ENCODE results near the gene ZNF324B.
"Not testable (repeated sequence)": the region's sequence is repeated elsewhere in the genome, so short reads cannot be mapped to it uniquely, and the experiment has no call there.

Gene ZNF324B

DNA sequence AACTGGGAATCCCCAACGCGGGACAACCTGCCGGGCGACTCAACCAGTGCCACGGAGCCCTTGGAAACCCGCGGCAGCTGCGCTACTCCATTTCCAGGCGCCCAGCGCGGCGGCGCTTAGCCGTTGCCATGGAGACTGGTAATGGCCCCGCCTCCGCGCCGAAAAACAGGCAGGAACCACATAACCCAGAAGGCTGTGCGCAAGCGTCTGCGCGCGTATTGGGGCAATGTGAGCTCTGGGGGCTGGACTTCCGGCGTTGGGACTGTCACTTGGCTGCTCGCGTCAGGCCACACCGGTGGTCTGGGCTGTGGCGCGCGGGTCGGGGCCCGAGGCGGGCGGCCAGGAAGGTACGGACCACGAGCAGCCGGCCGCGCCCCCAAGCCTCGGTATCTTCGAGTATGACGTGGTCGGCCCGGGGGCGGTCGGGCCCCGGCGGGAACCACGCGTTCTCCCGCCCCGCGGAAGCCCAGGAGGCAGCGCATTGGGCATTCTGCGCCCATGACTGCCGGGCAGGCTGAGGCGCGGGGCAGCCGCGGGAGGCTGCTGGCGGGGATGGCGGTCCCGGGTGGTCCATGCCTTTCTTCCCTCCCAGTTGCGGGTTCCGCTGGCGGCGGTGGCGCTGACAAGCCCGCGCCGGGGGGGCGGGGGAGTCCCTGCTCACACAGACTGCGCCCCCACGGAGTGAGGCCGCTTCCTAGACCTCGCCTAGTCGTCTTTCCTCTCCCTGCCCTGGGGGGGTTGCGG is at the start of gene ZNF324B:
TSS of gene ZNF324B (plus strand) at position 265 of the 744 bp plus-strand sequence. CDS start 2,080 bp downstream, outside the sequence.
- DNase-seq = peak; percentile 98

DNA sequence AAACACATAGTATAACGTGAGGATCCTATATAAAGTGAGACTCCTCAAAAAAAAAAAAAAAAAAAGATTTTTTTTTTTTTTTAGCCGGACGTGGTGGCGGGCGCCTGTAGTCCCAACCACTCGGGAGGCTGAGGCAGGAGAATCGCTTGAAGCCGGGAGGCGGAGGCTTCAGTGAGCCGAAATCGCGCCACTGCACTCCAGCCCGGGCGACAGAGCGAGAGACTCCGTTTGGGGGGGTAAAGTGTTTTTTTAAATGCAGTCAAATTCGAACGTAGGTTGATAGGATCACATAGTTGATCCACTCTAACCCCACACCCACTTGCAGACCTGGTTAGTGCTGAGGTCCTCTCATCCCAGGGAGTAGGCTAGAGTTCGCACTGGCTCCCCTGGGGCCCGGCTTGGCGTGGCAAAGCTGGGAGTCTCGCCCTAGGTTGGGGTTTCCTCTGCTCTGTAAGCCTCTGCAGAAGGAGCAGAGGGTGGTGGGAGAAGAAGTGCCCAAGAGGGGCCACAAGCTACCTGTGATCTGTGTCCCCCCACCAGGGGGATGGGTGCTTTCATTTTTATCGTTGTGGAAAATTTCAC is 49.5 kb upstream of the ZNF324B start:
- no peak for DNase-seq

DNA sequence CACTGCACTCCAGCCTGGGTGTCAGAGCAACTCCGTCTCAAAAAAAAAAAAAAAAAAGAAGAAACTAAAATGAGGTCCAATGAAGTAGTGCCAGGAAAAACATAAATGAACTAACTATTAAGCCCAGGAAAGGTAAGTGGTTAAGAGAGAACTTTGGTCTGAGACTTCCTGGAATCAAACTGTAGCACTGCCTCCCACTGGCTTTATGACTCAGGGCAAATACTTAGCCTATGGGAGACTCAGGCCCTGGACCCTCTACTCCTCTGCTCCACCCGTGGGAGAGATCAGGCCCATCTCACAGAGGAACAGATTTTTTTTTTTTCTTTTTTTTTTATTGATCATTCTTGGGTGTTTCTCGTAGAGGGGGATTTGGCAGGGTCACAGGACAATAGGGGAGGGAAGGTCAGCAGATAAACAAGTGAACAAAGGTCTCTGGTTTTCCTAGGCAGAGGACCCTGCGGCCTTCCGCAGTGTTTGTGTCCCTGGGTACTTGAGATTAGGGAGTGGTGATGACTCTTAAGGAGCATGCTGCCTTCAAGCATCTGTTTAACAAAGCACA is 47.4 kb upstream of the ZNF324B start:
- DNase-seq = not testable (repeated sequence)

DNA sequence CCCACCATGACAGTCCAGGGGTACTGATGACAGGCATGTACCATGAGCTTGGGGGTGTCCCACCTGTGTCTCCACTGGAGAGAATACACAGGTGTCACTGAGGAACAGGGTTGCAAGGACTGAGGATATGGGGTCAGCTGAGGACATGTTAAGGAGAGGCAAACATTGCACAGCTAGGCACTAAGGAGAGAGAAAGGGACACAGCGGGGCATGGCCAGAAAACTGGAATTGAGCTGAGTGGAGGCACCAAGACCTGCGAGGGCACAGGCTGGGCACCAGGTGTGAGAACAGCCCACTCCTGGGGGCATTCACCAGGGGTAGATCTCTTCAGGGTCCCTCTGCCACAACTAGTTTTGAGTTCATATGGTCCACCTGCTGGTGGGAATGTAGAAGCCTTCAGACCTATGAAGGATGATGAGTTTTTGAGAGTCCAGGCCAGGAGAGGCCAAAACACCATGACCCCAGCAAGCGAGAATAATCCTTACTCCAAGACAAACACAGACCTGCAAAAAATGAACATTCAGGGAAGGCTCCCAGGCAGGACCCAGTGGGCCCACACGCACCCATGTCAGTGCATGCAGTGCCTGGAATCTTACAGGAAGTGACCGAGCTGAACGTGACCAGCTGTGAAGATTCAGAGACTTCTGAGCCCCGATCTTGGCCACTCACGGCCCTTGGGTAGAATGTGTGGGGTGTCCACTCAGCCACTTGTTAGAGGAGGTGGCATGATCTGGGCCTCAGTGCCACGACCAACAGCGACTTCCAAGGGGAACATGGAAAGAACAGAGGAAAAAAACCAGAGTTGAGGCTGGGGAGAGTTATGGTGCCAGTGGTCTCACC is 44.4 kb upstream of the ZNF324B start:
- no peak for DNase-seq

DNA sequence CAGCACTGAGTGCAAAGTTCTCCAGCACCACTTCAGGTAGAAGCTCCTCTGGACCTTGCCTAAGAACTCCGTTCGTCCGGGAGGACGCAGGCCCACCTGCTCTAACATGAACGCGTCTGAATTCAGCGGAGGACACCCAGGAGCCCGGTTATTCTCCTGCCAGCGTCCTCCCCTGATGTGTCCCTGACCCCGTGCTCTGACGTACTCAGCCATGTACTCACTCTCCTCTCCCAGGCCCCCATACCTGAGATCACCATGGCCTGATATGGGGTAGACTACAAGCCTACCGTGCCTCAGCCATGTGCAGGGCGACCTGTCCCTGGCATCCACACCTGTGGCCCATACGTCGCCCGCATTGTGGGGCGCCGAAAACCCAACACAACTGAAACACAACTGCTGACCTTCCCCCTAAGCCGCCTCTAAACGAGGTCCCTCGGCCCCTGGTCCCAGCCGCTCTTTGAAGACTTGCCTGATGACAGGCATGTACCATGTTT is 43.7 kb upstream of the ZNF324B start:
- no peak for DNase-seq

DNA sequence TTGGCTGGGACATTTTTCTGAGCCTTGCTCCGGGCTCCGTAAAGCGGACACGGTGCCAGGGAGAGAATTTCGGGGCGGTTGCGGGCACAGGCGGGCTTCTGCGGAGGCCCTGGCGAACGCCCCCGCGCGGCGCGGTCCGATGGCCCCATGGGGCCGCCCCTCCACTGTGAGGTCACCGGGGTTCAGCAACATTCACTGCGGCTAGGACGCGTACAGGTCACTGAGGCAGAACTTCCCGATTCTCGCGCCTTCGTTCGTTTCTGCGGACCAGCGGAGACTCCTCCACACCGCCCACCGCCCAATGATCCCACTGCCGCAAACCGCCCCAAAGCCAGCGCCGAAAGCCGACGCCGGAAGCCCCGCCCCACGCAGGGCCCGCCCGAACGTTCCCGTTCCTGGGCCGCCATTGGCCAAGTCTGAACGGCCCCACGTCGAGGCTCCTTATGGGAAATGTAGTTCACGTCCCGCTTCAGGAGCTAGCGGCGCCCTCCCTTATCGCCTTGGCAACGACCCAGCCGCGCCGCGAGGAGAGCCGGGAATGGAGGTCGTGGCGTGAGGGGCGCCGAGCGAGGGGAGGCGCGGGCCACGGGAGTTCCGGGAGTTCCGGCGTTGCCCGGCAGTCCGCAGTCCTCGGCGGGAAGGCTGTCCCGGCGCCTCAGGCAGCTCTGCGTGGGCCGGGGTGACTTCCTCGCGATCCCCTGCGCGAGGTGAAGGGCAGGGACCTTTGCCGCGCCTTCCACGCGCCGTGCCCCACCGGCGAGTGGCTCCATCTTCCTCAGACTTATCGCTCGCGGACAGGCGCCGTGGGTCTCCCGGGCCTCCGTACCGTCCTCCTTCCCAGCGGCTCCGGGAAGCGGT is 43.0 kb upstream of the ZNF324B start, which contains the start of gene ZNF584:
TSS of gene ZNF584 (plus strand) at position 498 of the 858 bp plus-strand sequence. CDS start 499 bp downstream, outside the sequence.
- DNase-seq = peak; percentile 96

DNA sequence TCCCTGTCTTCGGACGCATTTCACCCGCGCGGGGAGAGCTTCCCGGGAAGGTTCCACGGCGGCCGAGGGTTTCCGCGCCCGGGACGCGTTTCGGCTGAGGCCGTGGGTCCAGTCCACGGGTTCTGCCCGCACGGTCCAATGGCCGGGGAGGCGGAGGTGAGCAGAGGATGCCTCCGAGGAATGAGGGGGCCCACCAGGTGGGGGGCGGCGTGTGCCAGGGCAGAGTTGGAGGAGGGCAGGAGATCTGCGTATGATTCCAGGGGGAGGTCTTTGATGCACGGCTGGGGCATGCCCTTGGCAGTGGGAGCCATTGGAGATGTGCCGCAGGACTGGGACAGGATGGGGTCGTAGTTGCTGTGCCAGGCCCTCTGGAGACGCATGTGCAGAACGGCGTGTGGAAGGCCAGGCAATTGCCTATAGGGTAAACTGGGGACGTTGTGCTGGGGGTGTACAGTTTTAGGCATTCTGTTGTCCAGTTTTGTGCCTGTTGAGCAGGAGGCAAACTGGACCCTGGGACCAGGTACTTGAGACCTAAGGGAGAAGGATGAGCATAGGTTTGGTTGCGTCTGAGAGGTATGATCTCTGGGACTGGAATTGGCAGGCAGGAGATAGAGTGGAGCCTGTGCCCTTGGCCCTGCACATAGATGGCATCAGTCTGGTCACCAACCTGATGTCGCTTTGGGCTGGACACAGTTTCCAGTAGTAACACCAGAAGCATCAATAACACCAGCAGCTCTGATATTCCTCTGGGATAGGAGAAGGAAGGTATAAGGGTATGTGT is 42.2 kb upstream of the ZNF324B start:
- DNase-seq = no peak

DNA sequence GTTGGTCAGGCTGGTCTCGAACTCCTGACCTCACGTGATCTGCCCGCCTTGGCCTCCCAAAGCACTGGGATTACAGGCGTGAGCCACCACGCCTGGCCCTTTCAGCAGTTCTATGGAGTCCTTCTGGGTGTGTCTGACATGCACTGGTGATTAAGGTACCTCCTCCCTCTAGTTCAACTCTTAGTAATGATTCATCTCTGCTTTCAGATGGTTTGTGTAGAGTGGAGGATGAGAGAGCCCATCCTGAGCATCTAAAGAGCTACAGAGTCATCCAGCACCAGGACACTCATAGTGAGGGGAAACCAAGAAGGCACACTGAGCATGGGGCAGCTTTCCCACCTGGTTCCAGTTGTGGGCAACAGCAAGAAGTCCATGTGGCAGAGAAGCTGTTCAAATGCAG is 34.8 kb upstream of the ZNF324B start:
- no peak for DNase-seq

DNA sequence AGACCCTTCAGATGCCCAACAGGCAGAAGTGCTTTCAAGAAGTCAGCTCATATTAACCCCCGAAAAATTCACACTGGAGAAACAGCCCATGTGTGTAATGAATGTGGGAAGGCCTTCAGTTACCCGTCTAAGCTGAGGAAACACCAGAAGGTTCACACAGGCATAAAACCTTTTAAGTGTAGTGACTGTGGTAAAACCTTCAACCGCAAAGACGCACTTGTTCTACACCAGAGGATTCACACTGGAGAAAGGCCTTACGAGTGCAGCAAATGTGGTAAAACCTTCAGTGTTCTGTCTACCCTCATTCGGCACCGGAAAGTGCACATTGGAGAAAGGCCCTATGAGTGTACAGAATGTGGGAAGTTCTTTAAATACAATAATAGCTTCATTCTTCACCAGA is 34.4 kb upstream of the ZNF324B start:
- no peak for DNase-seq

DNA sequence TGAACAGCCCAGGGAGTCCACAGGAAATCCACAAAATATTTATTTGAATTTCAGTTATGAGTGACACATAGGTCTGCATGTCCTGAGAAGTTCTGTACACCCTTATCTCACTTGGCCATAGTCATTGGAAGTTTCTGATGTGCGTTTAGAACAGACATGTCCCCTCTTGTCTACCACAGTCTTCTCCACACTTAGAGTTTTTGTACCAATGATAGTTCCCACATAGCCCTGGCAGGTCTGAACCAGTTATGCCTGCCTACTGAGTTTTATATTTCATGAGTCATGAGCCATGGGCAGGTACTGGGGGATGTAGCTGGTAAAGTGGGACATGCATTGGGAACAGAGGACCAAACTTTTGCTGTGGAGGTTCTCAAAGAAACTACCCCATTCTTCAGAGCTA is 22.8 kb upstream of the ZNF324B start:
- no peak for DNase-seq

DNA sequence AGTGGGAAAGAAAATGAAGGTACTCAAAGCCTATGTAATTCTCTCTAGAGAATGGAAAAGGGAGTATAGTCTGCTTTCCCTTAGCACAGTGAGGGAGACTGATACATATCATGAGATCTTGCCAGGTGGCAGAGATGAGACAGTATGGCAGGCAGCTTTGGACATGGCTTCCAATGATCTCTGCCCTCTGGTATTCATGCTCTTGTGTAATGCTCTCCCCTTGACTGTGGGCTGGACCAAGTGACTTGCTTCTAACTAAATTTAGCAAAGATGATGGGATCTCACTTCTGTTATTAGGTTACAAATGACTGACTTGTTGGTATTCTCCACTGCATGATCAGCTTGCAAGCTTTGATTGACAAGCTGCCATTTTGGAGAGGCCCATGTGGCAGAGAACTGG is 21.7 kb upstream of the ZNF324B start:
- DNase-seq = no peak

DNA sequence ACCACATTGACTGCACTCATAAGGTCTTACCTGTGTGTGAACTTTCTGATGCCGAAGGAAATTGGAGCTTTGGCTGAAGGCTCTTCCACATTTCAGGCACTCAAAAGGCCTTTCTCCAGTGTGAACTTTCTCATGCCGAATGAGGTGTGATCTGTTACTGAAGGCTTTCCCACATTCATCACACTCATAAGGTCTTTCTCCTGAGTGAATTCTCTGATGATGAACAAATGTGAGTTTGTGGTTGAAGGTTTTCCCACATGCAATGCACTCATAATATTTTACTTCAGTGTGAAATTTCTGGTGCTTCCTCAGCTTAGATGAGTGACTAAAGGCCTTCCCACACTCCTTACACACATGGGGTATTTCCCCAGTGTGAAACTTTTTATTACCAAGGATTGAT is 17.2 kb upstream of the ZNF324B start:
- DNase-seq = no peak

DNA sequence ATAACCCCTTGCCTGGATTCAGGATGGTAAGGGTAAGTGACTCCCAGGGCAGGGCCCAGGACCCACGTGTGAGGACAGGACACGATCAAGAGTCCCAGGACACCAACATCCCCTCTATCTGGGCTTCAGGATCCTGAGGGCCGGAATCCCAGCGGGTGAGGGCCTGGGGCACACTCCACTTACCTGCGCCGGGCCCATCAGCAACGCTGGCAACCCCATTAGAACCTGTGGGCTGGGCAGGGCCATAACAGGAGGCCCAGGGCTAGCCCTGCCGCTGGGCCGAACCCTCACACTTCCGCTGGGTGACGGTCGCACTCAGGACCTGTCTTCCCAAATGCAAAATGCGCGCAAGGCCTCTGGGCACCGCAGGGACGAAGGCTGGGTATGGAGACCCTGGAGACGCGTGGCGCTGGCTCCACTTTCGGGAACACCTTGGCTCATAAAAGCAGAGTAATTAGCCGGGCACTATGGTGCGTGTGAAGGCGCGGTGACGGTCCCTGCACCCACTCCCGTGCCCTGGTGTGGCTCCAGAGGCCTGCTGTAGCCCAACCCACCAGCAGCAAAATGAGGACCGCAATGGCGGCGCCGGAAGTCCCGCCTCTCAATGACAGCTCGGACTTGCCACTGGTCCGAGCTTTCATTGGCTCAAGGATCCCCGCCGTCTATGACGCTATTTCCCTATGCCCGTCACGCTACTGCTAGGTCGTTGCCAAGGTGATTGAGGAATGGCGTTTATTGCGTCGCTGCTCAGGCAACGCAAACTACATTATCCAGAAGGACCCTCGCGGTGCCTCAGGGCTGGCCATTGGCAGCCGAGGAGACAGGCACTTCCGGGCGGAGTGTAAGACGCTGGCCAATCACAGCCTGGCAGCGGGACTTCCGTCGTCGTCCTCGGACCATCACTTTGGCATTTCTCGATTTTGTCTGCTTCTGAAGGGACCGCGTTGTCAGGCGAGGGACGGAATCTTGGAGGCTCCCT is 11.6 kb upstream of the ZNF324B start, which contains the start of gene ZNF132:
TSS of gene ZNF132 (minus strand) at position 578 of the 979 bp plus-strand sequence. CDS start at position 246, 332 bp downstream.
- DNase-seq = peak; percentile 94

DNA sequence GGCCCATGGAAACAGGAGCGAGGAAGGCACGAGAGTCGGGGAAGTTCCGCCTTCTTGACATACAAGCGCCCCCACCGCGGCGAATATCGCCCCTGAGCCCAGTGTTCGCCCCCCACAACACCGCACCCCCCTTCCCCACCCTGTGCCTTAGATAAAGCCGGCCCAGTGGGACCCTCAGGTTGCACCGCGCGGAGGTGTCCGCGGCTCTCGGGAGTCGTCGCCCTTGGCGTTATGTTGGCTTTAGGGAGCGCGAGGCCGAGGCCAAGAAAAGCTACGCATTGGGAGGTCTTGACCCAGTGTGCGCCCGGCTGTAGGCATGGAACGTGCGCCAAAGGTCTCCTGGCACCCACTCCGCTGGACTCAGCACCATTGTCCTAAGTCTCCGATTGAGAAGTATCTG is 10.9 kb upstream of the ZNF324B start:
- DNase-seq = no peak

DNA sequence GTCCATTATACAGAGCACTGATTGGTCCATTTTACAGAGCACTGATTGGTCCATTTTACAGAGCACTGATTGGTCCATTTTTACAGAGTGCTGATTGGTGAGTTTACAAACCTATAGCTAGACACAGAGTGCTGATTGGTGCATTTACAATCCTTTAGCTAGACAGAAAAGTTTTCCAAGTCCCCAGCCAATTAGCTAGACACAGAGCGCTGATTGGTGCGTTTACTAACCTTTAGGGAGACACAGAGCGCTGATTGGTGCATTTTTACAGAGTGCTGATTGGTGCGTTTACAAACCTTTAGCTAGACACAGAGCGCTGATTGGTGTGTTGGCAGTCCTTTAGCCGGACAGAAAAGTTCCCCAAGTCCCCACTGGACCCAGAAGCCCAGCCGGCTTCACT is 8.4 kb upstream of the ZNF324B start:
- DNase-seq = not testable (repeated sequence)

DNA sequence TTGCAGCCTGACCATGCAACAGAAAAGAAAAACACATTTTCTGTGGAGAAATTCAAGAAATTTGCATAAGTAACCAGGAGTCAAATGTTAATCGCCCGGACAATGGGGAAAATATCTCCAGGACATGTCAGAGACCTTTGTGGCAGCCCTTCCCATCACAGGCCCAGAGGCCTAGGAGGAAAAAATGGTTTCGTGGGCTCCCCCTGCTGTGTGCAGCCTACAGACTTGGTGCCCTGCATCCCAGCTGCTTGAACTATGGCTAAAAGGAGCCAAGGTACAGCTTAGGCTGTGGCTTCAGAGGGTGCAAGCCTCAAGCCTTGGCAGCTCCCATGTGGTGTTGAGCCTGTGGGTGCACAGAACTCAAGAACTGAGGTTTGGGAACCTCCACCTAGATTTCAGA is 2.6 kb upstream of the ZNF324B start:
- DNase-seq = not testable (repeated sequence)

DNA sequence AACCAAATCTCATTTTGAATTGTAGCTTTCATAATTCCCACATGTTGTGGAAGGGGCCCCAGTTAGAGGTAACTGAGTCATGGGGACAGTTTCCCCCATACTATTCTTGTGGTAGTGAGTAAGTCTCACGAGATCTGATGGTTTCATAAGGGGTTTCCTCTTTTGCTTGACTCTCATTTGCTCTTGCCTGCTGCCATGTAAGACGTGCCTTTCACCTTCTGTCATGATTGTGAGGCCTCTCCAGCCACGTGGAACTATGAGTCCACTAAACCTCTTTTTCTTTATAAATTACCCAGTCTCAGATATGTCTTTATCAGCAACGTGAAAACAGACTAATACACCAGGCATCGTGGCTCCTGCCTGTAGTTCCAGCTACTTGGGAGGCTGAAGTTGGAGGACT is 1.4 kb upstream of the ZNF324B start:
- DNase-seq = not testable (repeated sequence)

DNA sequence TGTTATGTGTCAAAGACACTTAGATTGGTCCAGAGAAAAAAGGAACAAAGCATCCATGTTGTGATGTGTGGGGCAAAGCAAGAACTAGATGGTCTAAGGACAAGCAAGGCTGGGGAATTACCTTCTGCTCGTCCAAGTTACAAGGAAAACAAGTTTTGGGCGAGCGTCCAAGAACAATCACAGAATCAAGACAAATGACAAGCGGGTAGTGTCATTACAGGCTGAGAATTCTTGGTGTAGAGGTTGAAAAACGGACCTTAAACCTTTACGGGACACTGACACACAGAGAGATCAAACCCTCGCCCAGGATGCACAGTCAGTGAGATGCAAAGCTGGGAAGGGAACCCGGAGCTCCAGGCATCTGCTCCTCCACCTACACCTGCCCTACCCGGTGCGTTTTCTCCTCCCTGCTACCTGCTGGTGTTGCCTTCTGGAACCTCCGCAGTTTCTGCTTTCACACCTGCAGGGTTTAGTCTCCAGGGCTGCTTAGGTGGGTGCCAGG is 515 bp upstream of the ZNF324B start:
- no peak for DNase-seq

DNA sequence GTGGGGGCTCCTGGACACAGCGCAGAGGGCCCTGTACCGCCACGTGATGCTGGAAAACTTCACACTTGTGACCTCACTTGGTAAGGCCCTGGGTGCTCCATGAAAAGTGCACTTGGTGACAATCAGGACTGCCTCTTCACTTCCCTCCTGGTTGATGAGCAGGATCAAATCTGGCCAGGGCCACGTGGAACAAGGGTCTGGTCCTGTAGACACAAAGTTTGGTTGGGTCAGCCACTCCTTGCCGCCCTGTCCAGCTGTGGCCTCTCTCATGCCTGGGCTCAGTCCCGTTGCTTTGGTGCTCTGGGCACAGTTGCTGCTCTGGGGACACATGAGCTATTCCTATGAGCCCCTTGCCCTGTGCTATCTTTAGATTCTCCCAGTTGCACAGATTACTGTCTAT is 2.3 kb downstream of the ZNF324B start:
- DNase-seq = no peak

DNA sequence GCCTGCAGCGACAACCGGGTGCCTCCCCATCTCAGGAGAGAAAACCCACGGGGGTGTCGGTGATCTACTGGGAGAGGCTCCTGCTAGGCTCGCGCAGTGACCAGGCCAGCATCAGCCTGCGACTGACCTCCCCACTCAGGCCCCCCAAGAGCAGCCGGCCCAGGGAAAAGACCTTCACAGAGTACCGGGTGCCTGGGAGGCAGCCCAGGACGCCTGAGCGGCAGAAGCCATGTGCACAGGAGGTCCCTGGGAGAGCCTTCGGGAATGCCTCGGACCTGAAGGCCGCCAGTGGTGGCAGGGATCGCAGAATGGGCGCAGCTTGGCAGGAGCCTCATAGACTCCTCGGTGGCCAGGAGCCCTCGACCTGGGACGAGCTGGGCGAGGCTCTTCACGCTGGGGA is 3.9 kb downstream of the ZNF324B start:
- no peak for DNase-seq

All from activated naive CD4-positive, alpha-beta T cell treated with anti-CD3 and anti-CD28 coated beads, Interleukin-2, amount 50 U/mL, for 16 hours (primary cell).